HG03354 (cell line): ENCODE measurements around the gene BAIAP2L1.

Experiments
- ATAC-seq: cut with Tn5 transposase; IDR thresholded peaks from one replicate; pipeline ENCODE4 v1.9.1; 2021; ENCODE audit warnings: mild to moderate bottlenecking; ENCODE audit not compliant: unreplicated experiment, poor library complexity, severe bottlenecking

Gene BAIAP2L1

GRCh38 chr7:98300595-98301372 lies 100.1 kb downstream of the BAIAP2L1 start:
- no peak for ATAC-seq

GRCh38 chr7:98297626-98298286 lies 103.1 kb downstream of the BAIAP2L1 start:
- ATAC-seq = no peak

GRCh38 chr7:98296833-98297232 lies 104.1 kb downstream of the BAIAP2L1 start:
- no peak for ATAC-seq

- ATAC-seq = no peak
Observed at GRCh38 chr7:98295467-98296192, 105.3 kb downstream of the BAIAP2L1 start.

- peak; percentile 72 for ATAC-seq
Observed at GRCh38 chr7:98294798-98295382, 106.0 kb downstream of the BAIAP2L1 start.

- ATAC-seq = no peak
Observed at GRCh38 chr7:98294326-98294725, 106.6 kb downstream of the BAIAP2L1 start.

- no peak for ATAC-seq
Observed at GRCh38 chr7:98293746-98294145, 107.1 kb downstream of the BAIAP2L1 start.

- ATAC-seq = no peak
Observed at GRCh38 chr7:98293265-98293664, 107.6 kb downstream of the BAIAP2L1 start.

GRCh38 chr7:98291717-98292116 lies 109.2 kb downstream of the BAIAP2L1 start:
- no peak for ATAC-seq

- no peak for ATAC-seq
Observed at GRCh38 chr7:98289333-98289875, 111.5 kb downstream of the BAIAP2L1 start.

GRCh38 chr7:98288064-98288823 lies 112.6 kb downstream of the BAIAP2L1 start:
- no peak for ATAC-seq

- no peak for ATAC-seq
Observed at GRCh38 chr7:98287486-98287959, 113.4 kb downstream of the BAIAP2L1 start.

- no peak for ATAC-seq
Observed at GRCh38 chr7:98286701-98287485, 114.0 kb downstream of the BAIAP2L1 start.

GRCh38 chr7:98286093-98286539 lies 114.8 kb downstream of the BAIAP2L1 start:
- ATAC-seq = no peak

- no peak for ATAC-seq
Observed at GRCh38 chr7:98285157-98286092, 115.5 kb downstream of the BAIAP2L1 start.

GRCh38 chr7:98284335-98285036 lies 116.4 kb downstream of the BAIAP2L1 start:
- no peak for ATAC-seq

GRCh38 chr7:98283887-98284222 lies 117.0 kb downstream of the BAIAP2L1 start:
- no peak for ATAC-seq
